PC-3 (cell line): ENCODE measurements around the gene SOX30.
"Not testable (repeated sequence)": the region's sequence is repeated elsewhere in the genome, so short reads cannot be mapped to it uniquely, and the experiment has no call there.

Experiments used
- CTCF ChIP-seq: fragments of 300-600 bp; sonication (generic); conservative IDR thresholded peaks from 2 replicates; pipeline ENCODE4 v1.5.1; 2017; ENCODE audit warnings: antibody characterized with exemption, low read depth, mild to moderate bottlenecking, low read length
- EZH2 ChIP-seq: fragments of 300-600 bp; sonication (generic); IDR thresholded peaks from one replicate; pipeline ENCODE4 v1.6.1; 2017; ENCODE audit warnings: antibody characterized with exemption, mild to moderate bottlenecking, low read length; ENCODE audit not compliant: unreplicated experiment
- EZH2phosphoT487 ChIP-seq: fragments of 300-600 bp; sonication (generic); IDR thresholded peaks from 2 replicates; pipeline ENCODE4 v1.6.1; 2018; ENCODE audit warnings: mild to moderate bottlenecking, antibody characterized with exemption, low read length, borderline replicate concordance

GRCh38 chr5:157693816-157694215 lies 41.6 kb upstream of the SOX30 start:
- not testable (repeated sequence) for TF ChIP-seq EZH2, CTCF, EZH2phosphoT487
